Right lobe of liver (tissue), 4 donors: ENCODE data around the gene PPARGC1A.

Source experiments
- CTCF ChIP-seq, 4 donors: fragments of 200-600 bp in 3 of 4; fragments of 450-650 bp in 1 of 4; IDR thresholded peaks; one replicate each; pipeline versions ENCODE4 v1.5.1 to v1.8.0; 2016 to 2022; ENCODE audit warnings: antibody characterized with exemption in 4 of 4, mild to moderate bottlenecking in 2 of 4
- POLR2A ChIP-seq: fragments of 450-650 bp; IDR thresholded peaks from one replicate; pipeline ENCODE4 v1.6.1; 2017; ENCODE audit warnings: antibody characterized with exemption, mild to moderate bottlenecking
- donor health status: DM: no; HTN: no; CAD: no.
- donor health status: DM: no; HTN: no; CAD: no.
- donor health status: DM: no; HTN: yes; CAD: no.

- TF ChIP-seq CTCF (IDR thresholded peaks at IDR 0.05) (no peak), POLR2A (no peak)
Measured at GRCh38 chr4:23930750-23931488, 41.1 kb upstream of the PPARGC1A start.
